A549 (cell line): ENCODE measurements around the gene AADAC. TPM values are rescaled to one million over a fixed set of nuclear protein-coding genes. Genes with fewer than 3 reads are reported as not detected.

Experiments
- ATAC-seq, 2 experiments: fragments of 200-7000 bp in 1 of 2; fragments of >200 bp in 1 of 2; cut with Nextera tagmentation in 1 of 2; cut with Tn5 transposase in 1 of 2; 3 replicates each; pipeline versions ENCODE4 v1.8.0 to v1.9.1; 2018 to 2020; ENCODE audit warnings: mild to moderate bottlenecking in 1 of 2, moderate library complexity in 1 of 2
- CTCF ChIA-PET: fragments of 300-600 bp; sonication (Branson Sonifier 250); formaldehyde crosslinking; extraction: SDS; loops from one replicate; lab custom pipeline; 2021; ENCODE audit warnings: antibody characterized with exemption, inconsistent platforms; lab: Yijun Ruan, JAX
- POLR2A ChIA-PET: fragments of 350-600 bp; formaldehyde crosslinking; extraction: SDS; loops from one replicate; lab custom pipeline; 2021; ENCODE audit warnings: antibody characterized with exemption, inconsistent platforms; lab: Yijun Ruan, JAX
- DNase-seq, 2 experiments: peaks; one replicate each; pipeline versions ENCODE4 v3.0.0 to v3.0.0-alpha.2; 2011 to 2016; ENCODE audit warnings: low read depth in 1 of 2, low spot score in 1 of 2
- FAIRE-seq: peaks from 2 replicates; lab custom pipeline; 2011; peaks lifted over from hg19 to GRCh38; lab: Jason Lieb, UNC
- H3K27ac ChIP-seq, 2 experiments: fragments of >200 bp; sonication (Bioruptor Twin); formaldehyde crosslinking; 3 replicates each; pipeline ENCODE4 v1.5.1; 2016 to 2017
- H3K4me1 ChIP-seq: fragments of >200 bp; sonication (Bioruptor Twin); formaldehyde crosslinking; 3 replicates; pipeline ENCODE4 v1.6.1; 2016
- H3K4me2 ChIP-seq: fragments of >200 bp; sonication (Bioruptor Twin); formaldehyde crosslinking; 3 replicates; pipeline ENCODE4 v1.6.1; 2016
- H3K4me3 ChIP-seq: fragments of >200 bp; sonication (Bioruptor Twin); formaldehyde crosslinking; 3 replicates; pipeline ENCODE4 v1.5.1; 2016
- H3K9me3 ChIP-seq: fragments of >200 bp; sonication (Bioruptor Twin); formaldehyde crosslinking; 3 replicates; pipeline ENCODE4 v1.6.1; 2016
- CBX2 ChIP-seq: fragments of 200-600 bp; sonication (generic); IDR thresholded peaks from 2 replicates; pipeline ENCODE4 v1.6.1; 2016; ENCODE audit warnings: low read depth, mild to moderate bottlenecking, borderline replicate concordance
- CBX8 ChIP-seq: fragments of 200-600 bp; sonication (generic); IDR thresholded peaks from 2 replicates; pipeline ENCODE4 v1.6.1; 2016
- CHD4 ChIP-seq: fragments of 200-600 bp; sonication (generic); IDR thresholded peaks from 2 replicates; pipeline ENCODE4 v1.6.1; 2016; ENCODE audit warnings: antibody characterized with exemption, mild to moderate bottlenecking, borderline replicate concordance
- EHF ChIP-seq: fragments of 250-450 bp; sonication (Bioruptor Pico); IDR thresholded peaks from 2 replicates; pipeline ENCODE4 v1.5.0; 2020; ENCODE audit warnings: mild to moderate bottlenecking
- EHMT2 ChIP-seq: fragments of 200-600 bp; sonication (generic); IDR thresholded peaks from 2 replicates; pipeline ENCODE4 v1.6.1; 2016; ENCODE audit warnings: antibody characterized with exemption, low read depth, mild to moderate bottlenecking, moderate library complexity
- ESRRA ChIP-seq: fragments of 150-350 bp; IDR thresholded peaks from 2 replicates; pipeline ENCODE4 v1.6.1; 2014; ENCODE audit warnings: mild to moderate bottlenecking, low read length, borderline replicate concordance
- FOSB ChIP-seq: fragments of 250-450 bp; sonication (Bioruptor Pico); IDR thresholded peaks from 2 replicates; pipeline ENCODE4 v1.5.0; 2020; ENCODE audit warnings: mild to moderate bottlenecking, moderate library complexity
- FOSL2 ChIP-seq, 2 experiments: fragments of 450-650 bp in 1 of 2; fragments of >200 bp in 1 of 2; sonication (Bioruptor Twin) in 1 of 2; formaldehyde crosslinking; IDR thresholded peaks; 2 replicates each; pipeline versions ENCODE4 v1.5.0 to v1.6.1; 2016 to 2020; ENCODE audit warnings: mild to moderate bottlenecking in 1 of 2, moderate library complexity in 1 of 2
- GATA3 ChIP-seq: IDR thresholded peaks from 2 replicates; pipeline ENCODE4 v1.6.1; 2012; ENCODE audit warnings: borderline replicate concordance
- HEYL ChIP-seq: fragments of 250-450 bp; sonication (Bioruptor Pico); IDR thresholded peaks from 2 replicates; pipeline ENCODE4 v1.8.0; 2021; ENCODE audit warnings: mild to moderate bottlenecking, moderate library complexity
- HOXA7 ChIP-seq: fragments of 250-450 bp; sonication (Bioruptor Pico); IDR thresholded peaks from 2 replicates; pipeline ENCODE4 v1.5.0; 2020; ENCODE audit warnings: mild to moderate bottlenecking, moderate library complexity
- HOXB13 ChIP-seq: fragments of 250-450 bp; sonication (Bioruptor Pico); IDR thresholded peaks from 2 replicates; pipeline ENCODE4 v1.5.0; 2020; ENCODE audit warnings: low read depth, mild to moderate bottlenecking, moderate library complexity
- JUN ChIP-seq, 2 experiments: fragments of >200 bp; sonication (Bioruptor Twin); formaldehyde crosslinking; IDR thresholded peaks; 2 replicates in 1 of 2; 3 replicates in 1 of 2; pipeline ENCODE4 v1.6.1; 2016 to 2017
- JUNB ChIP-seq: fragments of >200 bp; sonication (Bioruptor Twin); formaldehyde crosslinking; IDR thresholded peaks from 2 replicates; pipeline ENCODE4 v1.6.1; 2016
- KDM1A ChIP-seq: fragments of 200-600 bp; sonication (generic); IDR thresholded peaks from 2 replicates; pipeline ENCODE4 v1.6.1; 2016; ENCODE audit warnings: low read depth, mild to moderate bottlenecking
- MAZ ChIP-seq: fragments of 150-350 bp; IDR thresholded peaks from 2 replicates; pipeline ENCODE4 v1.6.1; 2014; ENCODE audit warnings: antibody characterized with exemption, low read depth, low read length, borderline replicate concordance
- MYC ChIP-seq: IDR thresholded peaks from 2 replicates; pipeline ENCODE4 v1.6.1; 2012; ENCODE audit warnings: mild to moderate bottlenecking, inconsistent platforms, low read length, improper control_type of control experiment, borderline replicate concordance
- NFE2L2 ChIP-seq: fragments of 150-350 bp; conservative IDR thresholded peaks from 2 replicates; pipeline ENCODE4 v1.6.1; 2014; ENCODE audit warnings: low read length
- NR3C1 ChIP-seq: fragments of >200 bp; sonication (Bioruptor Twin); formaldehyde crosslinking; IDR thresholded peaks from 3 replicates; pipeline ENCODE4 v1.6.1; 2017
- POLR2A ChIP-seq: IDR thresholded peaks from 2 replicates; pipeline ENCODE4 v1.6.1; 2012; ENCODE audit warnings: mild to moderate bottlenecking, low read length
- POLR2AphosphoS2 ChIP-seq: conservative IDR thresholded peaks from 2 replicates; pipeline ENCODE4 v1.6.1; 2012; ENCODE audit warnings: low read length, improper control_type of control experiment, inconsistent platforms
- RAD21 ChIP-seq, 2 experiments: fragments of >200 bp in 1 of 2; sonication (Bioruptor Twin) in 1 of 2; formaldehyde crosslinking in 1 of 2; IDR thresholded peaks in 1 of 2; conservative IDR thresholded peaks in 1 of 2; 2 replicates in 1 of 2; 3 replicates in 1 of 2; pipeline ENCODE4 v1.6.1; 2012 to 2018; ENCODE audit warnings: inconsistent platforms in 1 of 2
- RARB ChIP-seq: fragments of 250-450 bp; sonication (Bioruptor Pico); IDR thresholded peaks from 2 replicates; pipeline ENCODE4 v1.8.0; 2021; ENCODE audit warnings: mild to moderate bottlenecking, moderate library complexity
- RFX5 ChIP-seq: fragments of 450-650 bp; IDR thresholded peaks from 2 replicates; pipeline ENCODE4 v1.7.1; 2014; ENCODE audit warnings: antibody characterized with exemption, mild to moderate bottlenecking, moderate library complexity
- RNF2 ChIP-seq: fragments of 200-600 bp; sonication (generic); IDR thresholded peaks from 2 replicates; pipeline ENCODE4 v1.6.1; 2016; ENCODE audit warnings: low read depth, mild to moderate bottlenecking, antibody characterized with exemption, moderate library complexity, borderline replicate concordance
- SMC3 ChIP-seq: fragments of >200 bp; sonication (Bioruptor Twin); formaldehyde crosslinking; IDR thresholded peaks from 3 replicates; pipeline ENCODE4 v1.6.1; 2018; ENCODE audit warnings: inconsistent platforms
- TFCP2L1 ChIP-seq: fragments of 250-450 bp; sonication (Bioruptor Pico); IDR thresholded peaks from 2 replicates; pipeline ENCODE4 v1.5.0; 2021; ENCODE audit warnings: mild to moderate bottlenecking
- TP53 ChIP-seq: fragments of 250-450 bp; sonication (Bioruptor Pico); IDR thresholded peaks from 2 replicates; pipeline ENCODE4 v1.5.0; 2021; ENCODE audit warnings: mild to moderate bottlenecking, moderate library complexity
- ZC3H11A ChIP-seq: fragments of 450-650 bp; IDR thresholded peaks from 2 replicates; pipeline ENCODE4 v1.6.1; 2014; ENCODE audit warnings: antibody characterized with exemption, mild to moderate bottlenecking
- ZFP36 ChIP-seq: fragments of 450-650 bp; IDR thresholded peaks from 2 replicates; pipeline ENCODE4 v1.6.1; 2014; ENCODE audit warnings: borderline replicate concordance; ENCODE audit not compliant: partially characterized antibody
- WGBS: methylation state at CpG from one replicate; pipeline ENCODE4 v1.1.6; 2017; ENCODE audit errors: missing lambda C conversion rate; 5-methylcytosine and 5-hydroxymethylcytosine counted together
- polyA plus RNA-seq, 4 experiments: library from polyadenylated mRNA; depleted of rRNA in 3 of 4; stranded (reverse); fragments of >200 nt; fragmentation: RNase III in 1 of 4; extraction: RNeasy Plus Mini Kit Qiagen cat#74134 plus additional on column Dnase treatment in 1 of 4; gene quantifications; 2 replicates in 3 of 4; 3 replicates in 1 of 4; pipeline ENCODE4 v1.2.3, GENCODE V29; 2011 to 2017
- TF ChIP-seq, protein P1 (sequence below): fragments of >200 bp; sonication (Bioruptor Twin); formaldehyde crosslinking; IDR thresholded peaks from 2 replicates; pipeline ENCODE4 v1.6.1; 2016
- TF ChIP-seq, protein P2 (sequence below): fragments of 200-600 bp; sonication (generic); IDR thresholded peaks from 2 replicates; pipeline ENCODE4 v1.6.1; 2016; ENCODE audit warnings: antibody characterized with exemption, mild to moderate bottlenecking, moderate library complexity
- TF ChIP-seq, protein P3 (sequence below): fragments of 250-450 bp; sonication (Bioruptor Pico); IDR thresholded peaks from 2 replicates; pipeline ENCODE4 v1.5.0; 2020; ENCODE audit warnings: low read depth, mild to moderate bottlenecking, moderate library complexity
- TF ChIP-seq, protein P4 (sequence below): IDR thresholded peaks from 2 replicates; pipeline ENCODE4 v1.6.1; 2012; ENCODE audit warnings: low read depth, borderline replicate concordance

AADAC gene
- polyA plus RNA-seq, 2 of the 4 experiments (the other 2 are of a cell fraction) = 15.3 to 45.0 TPM

DNA sequence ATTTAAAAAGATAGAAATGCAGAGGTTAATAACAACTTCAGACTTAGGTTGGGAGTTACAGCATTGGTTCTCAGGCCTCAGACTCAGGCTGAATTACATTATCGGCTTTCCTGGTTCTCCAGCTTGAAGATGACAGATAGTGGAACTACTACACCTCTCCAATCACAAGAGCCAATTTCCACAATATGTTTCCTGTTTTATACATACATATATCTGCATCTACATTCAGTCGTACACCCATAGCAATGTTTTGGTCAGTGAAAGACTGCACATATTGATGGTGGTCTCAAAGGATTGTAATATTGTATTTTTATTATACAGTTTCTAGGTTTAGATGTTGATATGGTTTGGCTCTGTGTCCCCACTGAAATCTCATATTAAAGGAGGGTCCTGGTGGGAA is 44.7 kb upstream of the AADAC start:
- Histone ChIP-seq H3K4me2 (peak overlapping the region; percentile 89), H3K27ac (peak overlapping the region; percentile 81 to 83), H3K4me1 (peaks cover 45% of the 10 kb centered on the region), H3K9me3 (peaks cover 7% of the 10 kb centered on the region; the same call in 2 of the 3 replicates), H3K4me3 (peak overlapping the region; percentile 69)
- no peak for DNase-seq
- ATAC-seq = peak in 1 of 2 experiments; percentile 1; a peak in 1 of 6 replicates
- TF ChIP-seq FOSL2 (IDR thresholded peaks at IDR 0.05) = no peak
- no peak for TF ChIP-seq FOSL2 (CRISPR knock-in tag; IDR thresholded peaks at IDR 0.05)
- TF ChIP-seq GATA3 = no peak
- TF ChIP-seq, protein P1, sequence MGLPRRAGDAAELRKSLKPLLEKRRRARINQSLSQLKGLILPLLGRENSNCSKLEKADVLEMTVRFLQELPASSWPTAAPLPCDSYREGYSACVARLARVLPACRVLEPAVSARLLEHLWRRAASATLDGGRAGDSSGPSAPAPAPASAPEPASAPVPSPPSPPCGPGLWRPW = no peak
- TF ChIP-seq HOXA7 (CRISPR knock-in tag) = peak; percentile 65; the same call in 1 of the 2 replicates
- no peak for TF ChIP-seq ZC3H11A
- TF ChIP-seq POLR2A = no peak
- TF ChIP-seq EHF (CRISPR knock-in tag) = no peak
- peak; percentile 64; the same call in 1 of the 2 replicates for TF ChIP-seq TFCP2L1 (CRISPR knock-in tag)
- TF ChIP-seq FOSB (CRISPR knock-in tag) = no peak
- no peak for TF ChIP-seq KDM1A
- no peak for TF ChIP-seq EHMT2
- TF ChIP-seq RNF2 = no peak
- TF ChIP-seq CBX2 = no peak
- TF ChIP-seq MAZ = no peak
- peak; percentile 83; the same call in 1 of the 2 replicates for TF ChIP-seq POLR2AphosphoS2
- TF ChIP-seq CBX8 = no peak
- no peak for TF ChIP-seq ZFP36
- TF ChIP-seq MYC = no peak
- no peak for TF ChIP-seq NFE2L2
- TF ChIP-seq SMC3 = no peak
- no peak for TF ChIP-seq NR3C1
- no peak for TF ChIP-seq RFX5
- 7% methylated on average over 2 of the region's 2 CpGs for WGBS
- POLR2A ChIA-PET = interaction anchor here (2.2 kb wide), 1 partner anchor 69 kb away, joined by 5 read pairs; no protein-coding TSS in a partner anchor
- CTCF ChIA-PET = interaction anchor here (0.7 to 1.8 kb wide), 3 partner anchors 9 to 70 kb away, joined by 3 to 4 read pairs (median 4); no protein-coding TSS in a partner anchor
- no peak for FAIRE-seq

DNA sequence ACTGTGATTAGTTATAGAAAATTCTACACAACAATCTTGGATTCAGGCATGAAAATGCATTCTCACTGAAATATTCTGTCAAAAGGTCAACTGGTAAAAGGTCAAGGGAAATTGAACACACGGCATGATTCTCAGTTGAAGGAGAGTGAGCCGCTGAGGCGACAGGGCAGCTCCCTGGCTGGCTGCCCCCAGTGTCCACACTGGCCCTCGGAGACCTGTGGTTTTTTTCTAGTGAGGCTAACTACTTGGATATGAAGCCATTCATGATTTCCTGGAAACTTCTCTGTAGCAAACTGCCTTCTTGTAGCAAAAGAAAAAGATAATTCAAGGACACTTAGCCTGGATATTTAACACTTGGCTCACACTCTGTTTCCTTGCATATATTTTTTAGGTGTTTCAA is 43.0 kb upstream of the AADAC start:
- Histone ChIP-seq H3K27ac (peak overlapping the region; percentile 81 to 87), H3K9me3 (no peaks in the 10 kb centered on the region), H3K4me1 (peaks cover 56% of the 10 kb centered on the region), H3K4me3 (peak overlapping the region; percentile 69), H3K4me2 (peak overlapping the region; percentile 89)
- peak; percentile 70 for FAIRE-seq
- DNase-seq = peak; percentile 46 to 74
- peak; percentile 44 to 56; a peak in 3 of 6 replicates for ATAC-seq
- ChIA-PET POLR2A (interaction anchor here (1.3 kb wide), 1 partner anchor 8 kb away, joined by 3 read pairs; no protein-coding TSS in a partner anchor), CTCF (interaction anchor here (1.4 to 1.5 kb wide), 2 partner anchors 40 to 332 kb away, joined by 4 to 6 read pairs; no protein-coding TSS in a partner anchor)
- WGBS = 3% methylated on average over 4 of the region's 4 CpGs
- TF ChIP-seq TP53 (CRISPR knock-in tag) = peak; percentile 63; the same call in 1 of the 2 replicates
- TF ChIP-seq ESRRA = no peak
- no peak for TF ChIP-seq TFCP2L1 (CRISPR knock-in tag)
- no peak for TF ChIP-seq CBX8
- TF ChIP-seq JUNB = no peak
- TF ChIP-seq JUN (IDR thresholded peaks at IDR 0.05) = peak in 1 of 2 experiments; percentile 36; a peak in 1 of 5 replicates
- TF ChIP-seq, protein P2, sequence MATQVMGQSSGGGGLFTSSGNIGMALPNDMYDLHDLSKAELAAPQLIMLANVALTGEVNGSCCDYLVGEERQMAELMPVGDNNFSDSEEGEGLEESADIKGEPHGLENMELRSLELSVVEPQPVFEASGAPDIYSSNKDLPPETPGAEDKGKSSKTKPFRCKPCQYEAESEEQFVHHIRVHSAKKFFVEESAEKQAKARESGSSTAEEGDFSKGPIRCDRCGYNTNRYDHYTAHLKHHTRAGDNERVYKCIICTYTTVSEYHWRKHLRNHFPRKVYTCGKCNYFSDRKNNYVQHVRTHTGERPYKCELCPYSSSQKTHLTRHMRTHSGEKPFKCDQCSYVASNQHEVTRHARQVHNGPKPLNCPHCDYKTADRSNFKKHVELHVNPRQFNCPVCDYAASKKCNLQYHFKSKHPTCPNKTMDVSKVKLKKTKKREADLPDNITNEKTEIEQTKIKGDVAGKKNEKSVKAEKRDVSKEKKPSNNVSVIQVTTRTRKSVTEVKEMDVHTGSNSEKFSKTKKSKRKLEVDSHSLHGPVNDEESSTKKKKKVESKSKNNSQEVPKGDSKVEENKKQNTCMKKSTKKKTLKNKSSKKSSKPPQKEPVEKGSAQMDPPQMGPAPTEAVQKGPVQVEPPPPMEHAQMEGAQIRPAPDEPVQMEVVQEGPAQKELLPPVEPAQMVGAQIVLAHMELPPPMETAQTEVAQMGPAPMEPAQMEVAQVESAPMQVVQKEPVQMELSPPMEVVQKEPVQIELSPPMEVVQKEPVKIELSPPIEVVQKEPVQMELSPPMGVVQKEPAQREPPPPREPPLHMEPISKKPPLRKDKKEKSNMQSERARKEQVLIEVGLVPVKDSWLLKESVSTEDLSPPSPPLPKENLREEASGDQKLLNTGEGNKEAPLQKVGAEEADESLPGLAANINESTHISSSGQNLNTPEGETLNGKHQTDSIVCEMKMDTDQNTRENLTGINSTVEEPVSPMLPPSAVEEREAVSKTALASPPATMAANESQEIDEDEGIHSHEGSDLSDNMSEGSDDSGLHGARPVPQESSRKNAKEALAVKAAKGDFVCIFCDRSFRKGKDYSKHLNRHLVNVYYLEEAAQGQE = no peak
- no peak for TF ChIP-seq HEYL (CRISPR knock-in tag)
- TF ChIP-seq KDM1A = no peak
- no peak for TF ChIP-seq CHD4
- TF ChIP-seq, protein P3, sequence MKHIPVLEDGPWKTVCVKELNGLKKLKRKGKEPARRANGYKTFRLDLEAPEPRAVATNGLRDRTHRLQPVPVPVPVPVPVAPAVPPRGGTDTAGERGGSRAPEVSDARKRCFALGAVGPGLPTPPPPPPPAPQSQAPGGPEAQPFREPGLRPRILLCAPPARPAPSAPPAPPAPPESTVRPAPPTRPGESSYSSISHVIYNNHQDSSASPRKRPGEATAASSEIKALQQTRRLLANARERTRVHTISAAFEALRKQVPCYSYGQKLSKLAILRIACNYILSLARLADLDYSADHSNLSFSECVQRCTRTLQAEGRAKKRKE (CRISPR knock-in tag) = no peak
- TF ChIP-seq, protein P1 = no peak
- no peak for TF ChIP-seq RNF2
- peak; percentile 53; the same call in 1 of the 2 replicates for TF ChIP-seq RARB (CRISPR knock-in tag)
- no peak; a peak in 1 of 5 replicates for TF ChIP-seq RAD21 (conservative IDR thresholded peaks at IDR 0.05 in 1 of 2, IDR thresholded peaks at IDR 0.05 in 1 of 2)
- no peak for TF ChIP-seq HOXB13
- TF ChIP-seq, protein P4, sequence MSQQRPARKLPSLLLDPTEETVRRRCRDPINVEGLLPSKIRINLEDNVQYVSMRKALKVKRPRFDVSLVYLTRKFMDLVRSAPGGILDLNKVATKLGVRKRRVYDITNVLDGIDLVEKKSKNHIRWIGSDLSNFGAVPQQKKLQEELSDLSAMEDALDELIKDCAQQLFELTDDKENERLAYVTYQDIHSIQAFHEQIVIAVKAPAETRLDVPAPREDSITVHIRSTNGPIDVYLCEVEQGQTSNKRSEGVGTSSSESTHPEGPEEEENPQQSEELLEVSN = no peak
